Loucy (cell line): ENCODE data around the gene SYNPR.

ENCODE experiments used
- H2AFZ ChIP-seq: fragments of 200-600 bp; sonication (generic); 2 replicates; pipeline ENCODE4 v1.6.0; 2016; ENCODE audit warnings: antibody characterized with exemption, mild to moderate bottlenecking, low read length, moderate library complexity
- H3F3A ChIP-seq: fragments of 200-600 bp; 2 replicates; pipeline ENCODE4 v1.6.0; 2016; ENCODE audit warnings: antibody characterized with exemption, low read depth, mild to moderate bottlenecking
- H3K27me3 ChIP-seq: fragments of 200-600 bp; sonication (generic); 2 replicates; pipeline ENCODE4 v1.6.1; 2014; ENCODE audit warnings: low read length, mild to moderate bottlenecking; ENCODE audit not compliant: insufficient read depth, poor library complexity, severe bottlenecking
- H3K36me3 ChIP-seq: fragments of 200-600 bp; sonication (generic); 2 replicates; pipeline ENCODE4 v1.6.1; 2016; ENCODE audit warnings: low read length; ENCODE audit not compliant: insufficient read depth
- H3K4me1 ChIP-seq: fragments of 200-600 bp; sonication (generic); 2 replicates; pipeline ENCODE4 v1.5.1; 2014; ENCODE audit warnings: low read length, mild to moderate bottlenecking; ENCODE audit not compliant: insufficient read depth, poor library complexity, severe bottlenecking
- H3K4me2 ChIP-seq: fragments of 200-600 bp; sonication (generic); 2 replicates; pipeline ENCODE4 v1.6.0; 2014; ENCODE audit warnings: antibody characterized with exemption, low read length, low read depth, mild to moderate bottlenecking; ENCODE audit not compliant: poor library complexity, severe bottlenecking
- H3K4me3 ChIP-seq: fragments of 200-600 bp; sonication (generic); 2 replicates; pipeline ENCODE4 v1.5.1; 2014; ENCODE audit warnings: low read length, mild to moderate bottlenecking, mixed read lengths; ENCODE audit not compliant: poor library complexity, severe bottlenecking
- H3K79me2 ChIP-seq: fragments of 200-600 bp; sonication (generic); 2 replicates; pipeline ENCODE4 v1.6.1; 2014; ENCODE audit warnings: low read length; ENCODE audit not compliant: insufficient read depth
- H3K9ac ChIP-seq: fragments of 200-600 bp; sonication (generic); 2 replicates; pipeline ENCODE4 v1.6.0; 2014; ENCODE audit warnings: mild to moderate bottlenecking, low read depth, low read length, moderate library complexity; ENCODE audit not compliant: poor library complexity, severe bottlenecking
- H3K9me2 ChIP-seq: fragments of 200-600 bp; sonication (generic); replicated peaks from 2 replicates; pipeline ENCODE4 v1.6.1; 2016; ENCODE audit warnings: low read depth, low read length, mixed read lengths
- H3K9me3 ChIP-seq: fragments of 200-600 bp; sonication (generic); 2 replicates; pipeline ENCODE4 v1.6.1; 2014; ENCODE audit warnings: mild to moderate bottlenecking, antibody characterized with exemption, low read length, low read depth; ENCODE audit not compliant: insufficient read depth
- H4K20me1 ChIP-seq: fragments of 200-600 bp; sonication (generic); 2 replicates; pipeline ENCODE4 v1.6.0; 2014; ENCODE audit warnings: antibody characterized with exemption, low read length, mild to moderate bottlenecking; ENCODE audit not compliant: insufficient read depth, poor library complexity, severe bottlenecking
- CTCF ChIP-seq: fragments of 200-600 bp; sonication (generic); conservative IDR thresholded peaks from 2 replicates; pipeline ENCODE4 v1.5.1; 2014; ENCODE audit warnings: mild to moderate bottlenecking, antibody characterized with exemption, low read length
- EZH2phosphoT487 ChIP-seq: fragments of 200-600 bp; IDR thresholded peaks from 2 replicates; pipeline ENCODE4 v1.6.1; 2018; ENCODE audit warnings: antibody characterized with exemption, mild to moderate bottlenecking, moderate library complexity, borderline replicate concordance

The SYNPR gene

GRCh38 chr3:63242124-63242523 is 36.0 kb upstream of the SYNPR start:
- H3K4me2 ChIP-seq, result no peak overlapping the region
- no peak overlapping the region for H3K9ac ChIP-seq
- H3K4me1 ChIP-seq, result no peaks in the 10 kb centered on the region
- H3K79me2 ChIP-seq, result no peaks in the 10 kb centered on the region
- H3K27me3 ChIP-seq, result no peaks in the 10 kb centered on the region
- no peaks in the 10 kb centered on the region for H3K9me3 ChIP-seq
- no peaks in the 10 kb centered on the region for H3F3A ChIP-seq
- no peak for TF ChIP-seq CTCF
- H4K20me1 ChIP-seq, result no peaks in the 10 kb centered on the region
- no peak overlapping the region for H3K4me3 ChIP-seq
- no peaks in the 10 kb centered on the region for H3K9me2 ChIP-seq
- H3K36me3 ChIP-seq, result no peaks in the 10 kb centered on the region
- H2AFZ ChIP-seq, result no peak overlapping the region

GRCh38 chr3:63244486-63244885 is 33.6 kb upstream of the SYNPR start:
- Histone ChIP-seq H3K4me1 (no peaks in the 10 kb centered on the region), H3K36me3 (no peaks in the 10 kb centered on the region), H4K20me1 (no peaks in the 10 kb centered on the region), H3K9ac (no peak overlapping the region), H3K4me3 (no peak overlapping the region), H3K9me3 (no peaks in the 10 kb centered on the region), H3K9me2 (no peaks in the 10 kb centered on the region), H3K27me3 (no peaks in the 10 kb centered on the region), H3K79me2 (no peaks in the 10 kb centered on the region), H3F3A (no peaks in the 10 kb centered on the region), H2AFZ (no peak overlapping the region), H3K4me2 (no peak overlapping the region)
- TF ChIP-seq CTCF (no peak), EZH2phosphoT487 (no peak)

- Histone ChIP-seq H3K4me1 (no peaks in the 10 kb centered on the region), H3K4me2 (no peak overlapping the region), H3K79me2 (no peaks in the 10 kb centered on the region), H3F3A (no peaks in the 10 kb centered on the region), H3K9ac (no peak overlapping the region), H3K4me3 (no peak overlapping the region), H3K9me2 (no peaks in the 10 kb centered on the region), H3K9me3 (no peaks in the 10 kb centered on the region), H2AFZ (no peak overlapping the region), H4K20me1 (no peaks in the 10 kb centered on the region), H3K36me3 (no peaks in the 10 kb centered on the region), H3K27me3 (no peaks in the 10 kb centered on the region)
- TF ChIP-seq EZH2phosphoT487 (no peak), CTCF (no peak; the same call in 1 of the 2 replicates)
These were observed 32.3 kb upstream of the SYNPR start for GRCh38 chr3:63245726-63246241.
